ENCODE measurements around the gene PPP2R5B. TPM values are rescaled to one million over a fixed set of nuclear protein-coding genes. Genes with fewer than 3 reads are reported as not detected.
A peak's percentile ranks its signal among the peaks of the same experiment; 100 is the strongest.

The PPP2R5B gene
- polyA plus RNA-seq, 1 experiment = 18.5 TPM

DNA sequence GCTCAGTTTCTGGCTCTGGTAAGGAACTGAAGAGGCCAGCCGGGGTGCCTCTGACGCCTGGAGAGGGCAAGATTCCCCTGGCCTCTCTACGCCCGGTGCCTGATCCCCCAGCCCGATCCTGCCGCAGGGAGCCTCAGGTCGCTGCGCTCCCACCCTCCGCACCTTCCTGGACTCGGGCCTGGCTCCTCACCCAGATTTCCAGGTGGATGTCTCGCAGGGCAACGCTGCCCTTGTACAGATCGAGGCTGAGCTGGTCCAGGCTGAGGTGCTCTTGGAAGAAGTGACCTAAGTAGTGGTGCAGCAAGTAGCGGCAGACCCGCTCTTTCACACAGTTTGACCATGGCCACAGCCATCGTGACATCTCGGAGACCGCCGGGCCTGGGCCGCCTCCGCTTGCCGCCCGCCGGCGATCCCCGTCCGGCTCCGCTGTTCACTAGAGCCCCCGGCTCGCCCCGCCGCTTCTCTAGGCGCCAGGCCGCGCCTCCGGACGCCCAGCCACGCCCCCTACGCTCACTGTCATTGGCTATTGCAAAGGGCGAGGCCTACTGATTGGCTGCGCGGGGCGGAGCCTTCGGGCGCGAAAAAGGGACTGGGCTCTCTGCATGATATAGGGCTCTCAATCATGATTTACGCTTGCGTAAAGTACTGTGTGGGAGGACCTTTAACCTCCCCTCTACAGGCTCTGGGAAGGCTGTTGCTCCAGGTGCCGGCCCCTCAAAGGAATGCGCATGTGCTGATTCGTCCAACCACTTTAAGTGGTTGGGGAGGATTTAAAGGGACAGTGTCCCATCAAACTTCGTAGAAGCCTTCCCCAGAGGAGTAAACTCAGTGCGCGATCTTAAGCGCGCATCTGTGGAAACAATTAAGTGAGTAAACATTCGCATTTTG lies 7.5 kb upstream of the PPP2R5B start, which contains the start of gene ATG2A:
TSS of gene ATG2A (minus strand) at position 435 of the 888 bp plus-strand sequence. CDS start at position 361, 74 bp downstream.
- POLR2A ChIA-PET = no interaction called here
- TF ChIP-seq, protein P1, sequence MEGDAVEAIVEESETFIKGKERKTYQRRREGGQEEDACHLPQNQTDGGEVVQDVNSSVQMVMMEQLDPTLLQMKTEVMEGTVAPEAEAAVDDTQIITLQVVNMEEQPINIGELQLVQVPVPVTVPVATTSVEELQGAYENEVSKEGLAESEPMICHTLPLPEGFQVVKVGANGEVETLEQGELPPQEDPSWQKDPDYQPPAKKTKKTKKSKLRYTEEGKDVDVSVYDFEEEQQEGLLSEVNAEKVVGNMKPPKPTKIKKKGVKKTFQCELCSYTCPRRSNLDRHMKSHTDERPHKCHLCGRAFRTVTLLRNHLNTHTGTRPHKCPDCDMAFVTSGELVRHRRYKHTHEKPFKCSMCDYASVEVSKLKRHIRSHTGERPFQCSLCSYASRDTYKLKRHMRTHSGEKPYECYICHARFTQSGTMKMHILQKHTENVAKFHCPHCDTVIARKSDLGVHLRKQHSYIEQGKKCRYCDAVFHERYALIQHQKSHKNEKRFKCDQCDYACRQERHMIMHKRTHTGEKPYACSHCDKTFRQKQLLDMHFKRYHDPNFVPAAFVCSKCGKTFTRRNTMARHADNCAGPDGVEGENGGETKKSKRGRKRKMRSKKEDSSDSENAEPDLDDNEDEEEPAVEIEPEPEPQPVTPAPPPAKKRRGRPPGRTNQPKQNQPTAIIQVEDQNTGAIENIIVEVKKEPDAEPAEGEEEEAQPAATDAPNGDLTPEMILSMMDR (IDR thresholded peaks at IDR 0.05; ENCODE audit: insufficient read depth, low read depth, low read length) = no peak
- peak within 1 kb of the TSS; percentile 69 for H3K4me3 ChIP-seq (ENCODE audit: low read depth, low read length)
- CTCF ChIA-PET = interaction anchor here (1.4 to 2.8 kb wide), 6 partner anchors 10 to 97 kb away, joined by 3 to 8 read pairs (median 6); partner anchors contain the start of gene ARL2
- no peaks in the 10 kb centered on the region for H3K27me3 ChIP-seq (ENCODE audit: control insufficient read depth, insufficient read depth, low read length)
- peaks cover 18% of the 10 kb centered on the region for H3K36me3 ChIP-seq (ENCODE audit: control insufficient read depth, insufficient read depth, low read length)
- peak; percentile 100 for DNase-seq (ENCODE audit: low read depth)

DNA sequence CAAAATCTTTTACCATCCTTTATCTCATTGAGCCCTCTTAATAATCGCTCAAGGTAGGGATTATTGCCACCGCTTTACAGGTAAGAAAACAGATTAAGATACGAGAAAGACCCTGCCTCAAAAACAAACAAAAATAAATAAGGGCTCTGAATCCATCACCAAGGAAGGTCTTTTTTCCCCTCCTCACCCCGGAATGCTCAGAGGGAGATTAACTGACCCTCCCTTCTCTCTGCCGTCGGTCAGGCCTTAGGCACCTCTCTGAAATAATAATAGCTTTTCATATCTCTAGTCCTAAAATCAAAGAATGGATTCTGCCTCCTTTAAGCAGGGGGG lies 6.9 kb upstream of the PPP2R5B start:
- H3K36me3 ChIP-seq (ENCODE audit: control insufficient read depth, insufficient read depth, low read length) = peaks cover 16% of the 10 kb centered on the region
- CTCF ChIA-PET = interaction anchor here (0.7 to 2.2 kb wide), 5 partner anchors 10 to 123 kb away, joined by 3 to 8 read pairs (median 3); partner anchors contain the start of genes ARL2 and SAC3D1
- no peak for DNase-seq (ENCODE audit: low read depth)
- TF ChIP-seq, protein P1 (IDR thresholded peaks at IDR 0.05; ENCODE audit: insufficient read depth, low read depth, low read length) = no peak
- peak overlapping the region; percentile 29 for H3K4me3 ChIP-seq (ENCODE audit: low read depth, low read length)
- no peaks in the 10 kb centered on the region for H3K27me3 ChIP-seq (ENCODE audit: control insufficient read depth, insufficient read depth, low read length)
- POLR2A ChIA-PET = no interaction called here

DNA sequence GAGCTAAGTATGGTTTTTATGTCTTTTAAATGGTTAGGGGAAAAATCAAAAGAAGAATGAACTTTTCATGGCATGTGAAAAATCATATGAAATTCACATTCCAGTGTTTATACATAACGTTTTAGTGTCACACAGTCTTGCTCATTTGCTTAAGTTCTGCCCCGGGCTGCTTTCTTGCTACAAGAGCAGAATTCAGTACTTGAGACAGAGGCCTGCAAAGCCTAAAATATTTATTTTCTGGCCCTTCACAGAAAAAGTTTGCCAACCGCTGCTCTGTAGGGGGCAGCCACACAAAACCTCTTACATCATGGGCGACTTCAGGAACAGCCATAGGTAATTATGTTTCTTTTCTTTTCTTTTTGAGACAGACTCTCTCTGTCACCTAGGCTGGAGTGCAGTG lies 6.5 kb upstream of the PPP2R5B start:
- Histone ChIP-seq H3K36me3 (ENCODE audit: control insufficient read depth, insufficient read depth, low read length) (peaks cover 13% of the 10 kb centered on the region), H3K4me3 (ENCODE audit: low read depth, low read length) (peak overlapping the region; percentile 29), H3K27me3 (ENCODE audit: control insufficient read depth, insufficient read depth, low read length) (no peaks in the 10 kb centered on the region)
- ChIA-PET POLR2A (no interaction called here), CTCF (interaction anchor here (0.7 to 2.2 kb wide), 6 partner anchors 11 to 199 kb away, joined by 3 to 8 read pairs (median 4); partner anchors contain the start of genes ARL2, SAC3D1 and ZNHIT2)
- no peak for DNase-seq (ENCODE audit: low read depth)
- TF ChIP-seq, protein P1 (IDR thresholded peaks at IDR 0.05; ENCODE audit: insufficient read depth, low read depth, low read length) = peak; percentile 28; the same call in 1 of the 2 replicates

DNA sequence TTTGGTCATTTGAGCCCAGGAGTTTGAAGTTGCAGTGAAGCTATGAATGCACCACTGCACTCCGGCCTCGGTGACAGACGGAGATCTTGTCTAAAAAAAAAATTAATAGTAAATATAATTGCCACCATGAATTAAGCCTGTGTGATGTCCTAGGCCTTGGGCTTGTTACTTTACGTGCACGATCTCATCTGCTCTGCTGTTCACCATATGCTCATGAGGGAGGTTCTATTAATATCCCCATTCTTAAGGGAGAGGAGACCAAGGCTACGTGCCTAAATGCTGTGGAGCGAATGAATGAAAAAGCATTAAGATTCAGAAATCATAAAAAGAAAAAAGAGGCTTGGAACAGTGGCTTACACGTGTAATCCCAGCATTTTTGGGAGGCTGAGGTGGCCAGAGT lies 4.9 kb upstream of the PPP2R5B start:
- POLR2A ChIA-PET = interaction anchor here (0.6 kb wide), 1 partner anchor 41 kb away, joined by 5 read pairs; no protein-coding TSS in a partner anchor
- TF ChIP-seq, protein P1 (IDR thresholded peaks at IDR 0.05; ENCODE audit: insufficient read depth, low read depth, low read length) = no peak
- CTCF ChIA-PET = interaction anchor here (1.0 to 2.2 kb wide), 3 partner anchors 13 to 95 kb away, joined by 3 to 7 read pairs (median 5); partner anchors contain the start of genes ARL2 and BATF2
- Histone ChIP-seq H3K4me3 (ENCODE audit: low read depth, low read length) (no peak overlapping the region), H3K27me3 (ENCODE audit: control insufficient read depth, insufficient read depth, low read length) (no peaks in the 10 kb centered on the region), H3K36me3 (ENCODE audit: control insufficient read depth, insufficient read depth, low read length) (no peaks in the 10 kb centered on the region)
- DNase-seq (ENCODE audit: low read depth) = no peak

DNA sequence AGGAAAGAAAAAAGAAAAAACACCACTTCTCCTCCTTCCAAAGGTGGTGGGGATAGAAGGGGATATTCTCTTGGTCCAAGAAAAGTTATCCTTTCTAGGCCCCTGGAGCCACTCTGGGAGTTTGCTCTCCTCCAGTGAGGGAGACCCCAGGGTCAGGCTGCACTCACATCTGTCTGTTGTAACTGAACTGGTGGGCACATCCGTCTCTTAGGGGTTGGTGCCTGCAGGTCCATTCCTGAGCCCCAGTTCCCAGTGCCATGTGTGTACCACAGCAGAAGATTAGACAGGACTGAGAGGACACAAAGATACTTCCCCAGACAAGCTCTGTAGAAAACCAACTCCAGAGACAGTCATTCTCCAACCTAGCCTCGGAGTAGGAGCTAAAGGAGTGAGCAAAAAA lies 4.4 kb upstream of the PPP2R5B start:
- no peak for DNase-seq (ENCODE audit: low read depth)
- TF ChIP-seq, protein P1 (IDR thresholded peaks at IDR 0.05; ENCODE audit: insufficient read depth, low read depth, low read length) = no peak
- CTCF ChIA-PET = interaction anchor here (1.0 kb wide), 2 partner anchors 14 to 77 kb away, joined by 3 to 5 read pairs; partner anchors contain the start of gene BATF2

More for the DNA sequence above, 4.4 kb upstream of the PPP2R5B start:
- no peaks in the 10 kb centered on the region for H3K36me3 ChIP-seq (ENCODE audit: control insufficient read depth, insufficient read depth, low read length)
- POLR2A ChIA-PET = interaction anchor here (0.6 kb wide), 1 partner anchor 41 kb away, joined by 5 read pairs; no protein-coding TSS in a partner anchor
- no peak overlapping the region for H3K4me3 ChIP-seq (ENCODE audit: low read depth, low read length)
- no peaks in the 10 kb centered on the region for H3K27me3 ChIP-seq (ENCODE audit: control insufficient read depth, insufficient read depth, low read length)
